CD4-positive, CD25-positive, alpha-beta regulatory T cell (primary cell): ENCODE measurements around the gene LLGL1. TPM values are rescaled to one million over a fixed set of nuclear protein-coding genes. Genes with fewer than 3 reads are reported as not detected.
A peak's percentile ranks its signal among the peaks of the same experiment; 100 is the strongest.

Experiments
- ATAC-seq, 2 donors: fragments of 150-1000 bp; cut with Tn5 transposase; one replicate each; pipeline ENCODE4 v1.10.0; 2021; ENCODE audit warnings: low read depth in 2 of 2, moderate number of reproducible peaks in 2 of 2, moderate library complexity in 1 of 2
- DNase-seq, 3 donors: peaks; one replicate each; pipeline versions ENCODE4 v3.0.0 to v3.0.0-alpha.2; 2012 to 2022; ENCODE audit warnings: mixed read lengths in 1 of 3
- H3K27ac ChIP-seq: one replicate; pipeline ENCODE4 v1.7.0; 2013; ENCODE audit warnings: mild to moderate bottlenecking, low read length; ENCODE audit not compliant: insufficient read depth, poor library complexity, severe bottlenecking
- H3K27me3 ChIP-seq: one replicate; pipeline ENCODE4 v1.7.0; 2013; ENCODE audit warnings: low read length; ENCODE audit not compliant: control insufficient read depth, insufficient read depth
- H3K36me3 ChIP-seq: one replicate; pipeline ENCODE4 v1.7.0; 2013; ENCODE audit warnings: mild to moderate bottlenecking, low read length, moderate library complexity; ENCODE audit not compliant: control insufficient read depth, insufficient read depth
- H3K4me1 ChIP-seq: 2 replicates; pipeline ENCODE4 v1.7.0; 2013; ENCODE audit warnings: mild to moderate bottlenecking, low read length; ENCODE audit not compliant: insufficient read depth, control insufficient read depth, poor library complexity, severe bottlenecking
- H3K4me3 ChIP-seq: one replicate; pipeline ENCODE4 v1.7.0; 2013; ENCODE audit warnings: low read depth, mild to moderate bottlenecking, low read length, moderate library complexity
- H3K9me3 ChIP-seq, 2 experiments: 1 replicate in 1 of 2; 2 replicates in 1 of 2; pipeline ENCODE4 v1.7.0; 2013; ENCODE audit warnings: low read length in 2 of 2, mild to moderate bottlenecking in 1 of 2, moderate library complexity in 1 of 2; ENCODE audit not compliant: control insufficient read depth in 2 of 2
- H3K27ac Mint-ChIP-seq, 3 donors: one replicate each; pipeline ENCODE4 v1.8.0; 2020 to 2022; ENCODE audit warnings: mild to moderate bottlenecking in 3 of 3, mixed read lengths in 3 of 3, moderate library complexity in 2 of 3
- H3K27me3 Mint-ChIP-seq: one replicate; pipeline ENCODE4 v1.8.0; 2022; ENCODE audit warnings: mild to moderate bottlenecking, mixed read lengths
- H3K36me3 Mint-ChIP-seq: one replicate; pipeline ENCODE4 v1.8.0; 2020; ENCODE audit warnings: mixed read lengths
- H3K4me1 Mint-ChIP-seq, 4 donors: one replicate each; pipeline ENCODE4 v1.8.0; 2020 to 2022; ENCODE audit warnings: mixed read lengths in 4 of 4, mild to moderate bottlenecking in 1 of 4
- H3K4me3 Mint-ChIP-seq, 4 donors: one replicate each; pipeline ENCODE4 v1.8.0; 2020 to 2022; ENCODE audit warnings: mild to moderate bottlenecking in 4 of 4, mixed read lengths in 4 of 4, moderate library complexity in 3 of 4
- H3K9me3 Mint-ChIP-seq, 7 donors: one replicate each; pipeline ENCODE4 v1.8.0; 2020 to 2022; ENCODE audit warnings: mixed read lengths in 7 of 7, mild to moderate bottlenecking in 3 of 7, moderate library complexity in 2 of 7
- polyA plus RNA-seq, 4 donors: library from polyadenylated mRNA; unstranded; fragments of 300-500 nt; fragmentation: Illumina TruSeq; gene quantifications; one replicate each; pipeline ENCODE4 v1.2.3, GENCODE V29; 2021
- total RNA-seq: library from RNA; stranded (reverse); gene quantifications from one replicate; pipeline ENCODE4 v1.2.3, GENCODE V29; 2022

Gene LLGL1
- total and polyA plus RNA-seq, 5 donors from 2014 or later = 1.0 to 16.6 (median 2.0) TPM

- Histone ChIP-seq H3K9me3 (no peaks in the 10 kb centered on the region), H3K4me3 (peak overlapping the region; percentile 78), H3K27me3 (no peaks in the 10 kb centered on the region), H3K4me1 (peaks cover 39% of the 10 kb centered on the region), H3K36me3 (peaks cover 5% of the 10 kb centered on the region), H3K27ac (peak overlapping the region; percentile 96)
- Mint-ChIP-seq H3K4me3 (peak overlapping the region; percentile 97), H3K9me3 (no peaks in the 10 kb centered on the region), H3K4me1 (peaks cover 8 to 45% (median 33%) of the 10 kb centered on the region in 4 donors), H3K36me3 (peaks cover 9% of the 10 kb centered on the region), H3K27me3 (peaks cover 6% of the 10 kb centered on the region), H3K27ac (peak overlapping the region; percentile 98 to 99 (median 99))
- DNase-seq (no peak), ATAC-seq (no peak)
These were observed 43.1 kb upstream of the LLGL1 start for GRCh38 chr17:18182110-18182977.

GRCh38 chr17:18182978-18183333 lies 42.5 kb upstream of the LLGL1 start:
- H3K4me3 Mint-ChIP-seq = peak overlapping the region; percentile 97
- H3K4me1 Mint-ChIP-seq = peaks cover 8 to 51% (median 39%) of the 10 kb centered on the region in 4 donors
- Histone ChIP-seq H3K27ac (peak overlapping the region; percentile 96), H3K4me3 (peak overlapping the region; percentile 78), H3K36me3 (peaks cover 6% of the 10 kb centered on the region), H3K27me3 (no peaks in the 10 kb centered on the region), H3K9me3 (no peaks in the 10 kb centered on the region), H3K4me1 (peaks cover 45% of the 10 kb centered on the region)
- no peaks in the 10 kb centered on the region for H3K9me3 Mint-ChIP-seq
- peaks cover 16% of the 10 kb centered on the region for H3K36me3 Mint-ChIP-seq
- peak in 1 of 3 donors; percentile 74 for DNase-seq
- H3K27me3 Mint-ChIP-seq = peaks cover 6% of the 10 kb centered on the region
- ATAC-seq = peak; percentile 40 to 48
- peak overlapping the region; percentile 98 to 99 (median 99) for H3K27ac Mint-ChIP-seq

GRCh38 chr17:18183334-18184142 lies 41.9 kb upstream of the LLGL1 start, which contains the start of gene ALKBH5:
Gene ALKBH5, plus strand, starts transcription at chr17:18183828. Its CDS starts 416 bp downstream, at chr17:18184244.
- H3K27me3 ChIP-seq = no peaks in the 10 kb centered on the region
- H3K27me3 Mint-ChIP-seq = peaks cover 6% of the 10 kb centered on the region
- peak within 1 kb of the TSS; percentile 96 for H3K27ac ChIP-seq
- ATAC-seq (peak; percentile 90 to 92), DNase-seq (peak; percentile 95 to 99 (median 99))
- H3K9me3 Mint-ChIP-seq = no peaks in the 10 kb centered on the region
- H3K9me3 ChIP-seq = no peaks in the 10 kb centered on the region
- H3K4me3 ChIP-seq = peak within 1 kb of the TSS; percentile 95
- H3K4me1 Mint-ChIP-seq = peaks cover 8 to 57% (median 45%) of the 10 kb centered on the region in 4 donors
- H3K27ac Mint-ChIP-seq = peak within 1 kb of the TSS; percentile 98 to 99 (median 99)
- H3K36me3 Mint-ChIP-seq = peaks cover 21% of the 10 kb centered on the region
- peak within 1 kb of the TSS; percentile 97 to 98 (median 97) for H3K4me3 Mint-ChIP-seq
- peaks cover 51% of the 10 kb centered on the region for H3K4me1 ChIP-seq
- H3K36me3 ChIP-seq = peaks cover 12% of the 10 kb centered on the region

GRCh38 chr17:18184143-18185031 lies 41.0 kb upstream of the LLGL1 start:
- H3K9me3 ChIP-seq = no peaks in the 10 kb centered on the region
- peaks cover 59% of the 10 kb centered on the region for H3K4me1 ChIP-seq
- H3K4me3 ChIP-seq = peak overlapping the region; percentile 95
- DNase-seq (peak; percentile 75 to 82 (median 79)), ATAC-seq (peak; percentile 2 to 4)
- no peaks in the 10 kb centered on the region for H3K9me3 Mint-ChIP-seq
- H3K4me1 Mint-ChIP-seq = peaks cover 8 to 63% (median 48%) of the 10 kb centered on the region in 4 donors
- H3K4me3 Mint-ChIP-seq = peak overlapping the region; percentile 97 to 98 (median 97)
- peak overlapping the region; percentile 96 for H3K27ac ChIP-seq
- peak overlapping the region; percentile 90 to 99 (median 98) for H3K27ac Mint-ChIP-seq
- no peaks in the 10 kb centered on the region for H3K27me3 ChIP-seq
- H3K27me3 Mint-ChIP-seq = peaks cover 6% of the 10 kb centered on the region
- peaks cover 12% of the 10 kb centered on the region for H3K36me3 ChIP-seq
- H3K36me3 Mint-ChIP-seq = peaks cover 24% of the 10 kb centered on the region

GRCh38 chr17:18185391-18185790 lies 40.0 kb upstream of the LLGL1 start:
- Mint-ChIP-seq H3K4me3 (peak overlapping the region; percentile 97 to 98 (median 97)), H3K27ac (peak overlapping the region in 2 of 3 donors; percentile 98), H3K4me1 (peaks cover 8 to 73% (median 56%) of the 10 kb centered on the region in 4 donors), H3K36me3 (peaks cover 30% of the 10 kb centered on the region), H3K27me3 (peaks cover 6% of the 10 kb centered on the region), H3K9me3 (no peaks in the 10 kb centered on the region)
- Histone ChIP-seq H3K36me3 (peaks cover 13% of the 10 kb centered on the region), H3K4me3 (peak overlapping the region; percentile 95), H3K27me3 (no peaks in the 10 kb centered on the region), H3K27ac (peak overlapping the region; percentile 96), H3K9me3 (no peaks in the 10 kb centered on the region), H3K4me1 (peaks cover 67% of the 10 kb centered on the region)
- ATAC-seq = no peak
- no peak for DNase-seq

GRCh38 chr17:18185832-18186626 lies 39.4 kb upstream of the LLGL1 start:
- Histone ChIP-seq H3K4me3 (peak overlapping the region; percentile 95), H3K27ac (peak overlapping the region; percentile 96), H3K9me3 (no peaks in the 10 kb centered on the region), H3K36me3 (peaks cover 18% of the 10 kb centered on the region), H3K4me1 (peaks cover 73% of the 10 kb centered on the region), H3K27me3 (no peaks in the 10 kb centered on the region)
- DNase-seq (no peak), ATAC-seq (no peak)
- H3K36me3 Mint-ChIP-seq = peaks cover 30% of the 10 kb centered on the region
- H3K4me3 Mint-ChIP-seq = peak overlapping the region; percentile 97 to 98 (median 97)
- peaks cover 6% of the 10 kb centered on the region for H3K27me3 Mint-ChIP-seq
- no peaks in the 10 kb centered on the region for H3K9me3 Mint-ChIP-seq
- H3K4me1 Mint-ChIP-seq = peaks cover 8 to 80% (median 63%) of the 10 kb centered on the region in 4 donors
- H3K27ac Mint-ChIP-seq = peak overlapping the region in 2 of 3 donors; percentile 98
